GM18873 (cell line): Measurements from ENCODE around the gene AUTS2.

ENCODE experiments used
- ATAC-seq: cut with Tn5 transposase; IDR thresholded peaks from one replicate; pipeline ENCODE4 v1.9.1; 2021; ENCODE audit warnings: mild to moderate bottlenecking, moderate library complexity, moderate number of reproducible peaks; ENCODE audit not compliant: unreplicated experiment, low FRiP score

The AUTS2 gene

DNA sequence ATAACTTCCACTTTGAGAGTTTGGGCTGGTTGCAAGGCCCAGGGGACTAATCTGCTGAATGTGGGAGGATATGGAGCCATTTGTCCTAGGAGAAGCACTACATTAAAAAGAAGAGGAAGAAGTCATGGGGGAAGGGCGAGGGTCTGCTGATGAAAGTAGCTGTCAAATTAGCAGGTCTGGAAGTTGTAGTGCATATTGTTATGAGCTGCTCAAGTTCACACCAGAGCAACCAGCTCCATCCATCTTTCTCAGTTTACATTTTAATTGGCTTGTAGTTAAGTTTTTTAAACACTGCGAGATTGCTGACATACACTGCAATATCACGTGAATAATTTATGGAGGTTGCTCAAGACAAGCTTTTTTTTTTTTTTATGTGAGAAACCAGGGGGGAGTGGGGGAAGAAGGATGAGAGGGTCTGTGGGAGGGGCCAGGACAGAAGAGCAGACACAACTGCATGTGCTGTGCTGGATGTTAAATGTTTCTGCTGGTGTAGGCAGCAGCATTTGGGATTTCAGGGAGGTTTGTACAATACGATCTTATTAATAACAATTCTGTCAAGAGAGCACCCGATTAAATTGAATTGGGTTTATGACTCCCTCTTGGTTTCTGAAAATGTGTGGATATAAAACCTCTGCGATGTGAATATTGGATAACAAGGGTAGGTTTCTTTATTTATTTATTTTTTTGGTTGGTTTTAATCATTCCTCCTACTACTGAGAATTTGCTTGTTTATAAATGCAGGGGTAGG, 774.7 kb downstream of the AUTS2 start:
- ATAC-seq: no peak

DNA sequence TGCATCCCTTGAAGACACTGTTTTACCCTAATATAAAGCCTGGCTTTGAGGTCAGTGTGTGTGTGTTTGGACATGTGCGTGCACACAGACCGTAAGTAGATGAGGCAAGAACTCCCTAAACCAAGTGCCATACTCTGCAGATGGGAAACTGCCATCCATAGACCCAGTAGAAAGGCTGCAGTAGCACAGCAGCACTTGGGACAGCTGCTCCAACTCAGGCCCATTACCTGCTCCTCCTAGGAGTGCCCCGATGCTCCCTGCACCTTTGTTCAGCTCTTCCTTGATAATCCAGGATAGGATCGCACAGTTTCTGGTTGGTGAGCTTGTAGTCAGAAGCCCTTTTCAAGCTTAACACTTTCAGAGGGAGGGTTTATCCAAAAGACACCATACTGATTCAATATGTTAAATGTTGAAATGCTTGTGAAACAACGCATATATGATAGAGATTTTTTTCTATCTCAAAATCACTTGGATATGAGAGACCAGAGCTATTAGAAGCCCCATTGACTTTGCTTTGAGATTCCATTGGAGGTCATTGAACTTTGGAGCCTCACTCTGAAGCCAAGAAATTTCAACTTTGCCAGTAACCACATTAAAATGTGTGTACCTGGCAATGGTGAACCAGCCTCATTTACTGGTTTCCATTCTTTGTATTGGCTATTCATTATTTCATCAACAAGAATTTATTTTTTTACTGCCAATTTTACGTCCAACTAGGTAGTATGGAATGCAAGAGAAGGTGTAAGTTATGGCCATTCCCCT, 776.7 kb downstream of the AUTS2 start:
- ATAC-seq: no peak

DNA sequence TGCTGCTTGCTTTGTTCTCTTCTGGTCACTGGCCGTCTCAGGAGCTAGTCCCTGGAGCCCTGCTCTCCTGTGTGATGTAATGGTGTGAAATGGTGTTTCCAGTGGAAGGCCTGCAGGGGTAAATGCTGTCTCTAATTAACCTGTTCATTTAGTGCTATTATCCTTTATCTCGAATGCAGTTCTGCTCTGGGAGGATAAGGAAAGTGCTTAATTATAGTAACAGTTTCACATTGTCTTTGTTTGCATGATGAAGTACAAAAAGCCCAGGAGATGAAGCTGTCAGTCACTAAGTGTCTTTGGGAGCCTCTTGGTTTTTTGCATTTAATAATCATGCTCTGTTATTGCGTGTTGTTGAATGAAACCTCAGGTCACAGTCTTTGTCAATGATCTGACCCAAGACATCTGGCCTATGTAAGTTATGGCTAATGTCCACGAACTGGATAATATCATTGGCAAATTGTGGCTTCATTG, 778.3 kb downstream of the AUTS2 start:
- no peak for ATAC-seq

DNA sequence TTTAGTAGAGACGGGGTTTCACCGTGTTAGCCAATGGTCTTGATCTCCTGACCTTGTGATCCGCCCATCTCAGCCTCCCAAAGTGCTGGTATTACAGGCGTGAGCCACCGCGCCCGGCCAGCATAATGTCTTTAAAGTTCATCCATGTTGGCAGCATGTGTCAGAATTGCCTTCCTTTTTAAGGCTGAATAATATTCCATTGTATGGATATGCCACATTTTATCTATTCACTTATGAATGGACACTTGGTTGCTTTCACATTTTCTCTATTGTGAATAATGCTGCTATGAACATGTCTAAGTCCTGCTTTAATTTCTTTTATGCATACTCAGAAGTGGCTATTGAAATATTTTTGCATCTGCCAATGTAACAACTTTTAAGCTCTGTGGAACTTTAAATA, 779.7 kb downstream of the AUTS2 start:
- ATAC-seq: no peak

DNA sequence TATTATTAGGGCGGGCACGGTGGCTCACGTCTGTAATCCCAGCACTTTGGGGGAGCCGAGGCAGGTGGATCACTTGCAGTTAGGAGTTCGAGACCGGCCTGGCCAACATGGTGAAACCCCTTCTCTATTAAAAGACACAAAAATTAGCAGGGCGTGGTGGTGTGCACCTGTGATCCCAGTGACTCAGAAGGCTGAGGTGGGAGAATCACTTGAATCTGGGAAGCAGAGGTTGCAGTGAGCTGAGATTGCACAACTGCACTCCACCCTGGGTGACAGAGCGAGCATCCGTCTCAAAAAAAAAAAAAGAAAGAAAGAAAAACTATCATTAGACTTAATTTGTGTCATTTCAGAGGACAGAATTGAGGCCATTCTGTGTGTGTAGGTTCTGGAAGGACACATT, 780.9 kb downstream of the AUTS2 start:
- no peak for ATAC-seq

DNA sequence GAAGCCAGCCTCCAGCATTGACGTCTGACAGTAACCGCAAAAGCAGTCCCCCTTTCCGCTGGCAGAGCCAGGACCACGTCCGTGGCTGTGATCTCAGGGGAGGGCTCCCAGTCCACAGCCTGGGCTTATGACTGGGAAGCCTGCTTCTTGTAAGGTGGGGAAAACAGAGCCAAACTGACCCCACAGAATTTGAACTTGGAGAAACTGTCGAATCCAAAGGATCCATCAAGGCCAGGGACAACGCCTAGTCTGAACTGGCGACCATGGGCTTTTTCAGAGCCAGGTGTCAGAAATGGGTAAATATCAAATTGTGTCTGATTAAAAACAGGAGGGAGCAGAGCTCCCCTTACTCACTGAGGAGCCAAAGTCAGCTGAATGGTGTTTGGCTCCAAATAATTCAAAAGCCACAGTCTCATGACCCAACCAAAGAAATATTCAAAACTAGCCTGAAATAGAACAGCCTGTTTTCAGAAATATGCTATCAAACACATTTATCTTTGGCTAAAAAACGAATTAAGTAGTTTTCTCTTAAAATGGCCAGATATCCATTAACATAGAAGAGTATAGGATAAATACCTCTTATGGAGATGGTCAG, 782.2 kb downstream of the AUTS2 start:
- ATAC-seq: no peak

DNA sequence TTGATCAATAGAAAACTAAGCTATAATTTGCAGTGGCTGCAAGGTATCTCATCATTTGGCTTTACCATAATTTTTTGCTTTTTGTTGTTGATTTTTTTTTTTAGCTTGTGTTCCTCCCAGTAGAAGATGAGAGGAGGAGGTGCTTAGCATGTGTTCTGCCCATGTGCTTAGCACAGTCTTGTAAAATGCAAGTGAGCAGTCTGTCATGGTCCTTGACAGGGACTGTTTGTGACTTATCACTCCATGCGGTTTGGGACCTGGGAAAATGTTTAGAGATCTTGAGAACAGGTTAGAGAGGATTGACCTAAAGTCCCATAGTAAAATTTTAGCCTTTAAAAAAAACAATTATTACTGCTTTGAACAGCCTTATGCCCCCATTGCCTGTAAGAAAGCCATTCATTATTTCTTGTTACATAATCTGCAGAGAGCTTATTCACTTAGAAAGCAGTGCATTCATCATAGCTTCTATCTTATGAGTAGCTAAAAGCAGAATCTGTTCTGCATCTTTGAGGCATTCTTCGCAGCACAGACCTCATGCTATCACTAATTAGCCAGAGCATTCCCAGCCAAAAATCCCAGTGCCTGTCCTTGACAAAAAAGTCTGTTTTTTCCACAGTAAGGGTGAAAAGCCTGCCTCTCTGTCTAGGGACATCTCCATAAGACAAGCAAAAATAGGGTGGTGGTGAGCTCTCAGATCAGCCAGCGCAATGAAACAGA, 784.9 kb downstream of the AUTS2 start:
- no peak for ATAC-seq

DNA sequence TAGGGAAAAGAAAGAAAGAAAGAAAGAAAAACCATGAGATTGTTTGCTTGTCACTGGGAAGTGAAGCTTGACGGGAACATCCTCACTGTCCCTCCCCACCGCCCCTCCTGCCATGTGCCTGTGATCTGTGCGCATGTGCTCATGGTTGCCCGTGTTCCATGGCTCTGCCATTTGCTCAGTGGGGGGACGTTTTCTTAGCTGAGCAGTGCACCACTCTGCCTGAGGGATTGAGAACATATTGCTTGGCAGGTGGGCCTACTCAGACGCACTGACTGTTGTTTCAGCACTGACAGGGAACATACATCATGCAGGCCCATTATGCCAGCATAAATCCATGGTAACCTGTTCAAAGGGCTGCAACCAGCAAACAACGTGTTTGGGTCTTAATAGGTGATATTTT, 785.7 kb downstream of the AUTS2 start:
- no peak for ATAC-seq

DNA sequence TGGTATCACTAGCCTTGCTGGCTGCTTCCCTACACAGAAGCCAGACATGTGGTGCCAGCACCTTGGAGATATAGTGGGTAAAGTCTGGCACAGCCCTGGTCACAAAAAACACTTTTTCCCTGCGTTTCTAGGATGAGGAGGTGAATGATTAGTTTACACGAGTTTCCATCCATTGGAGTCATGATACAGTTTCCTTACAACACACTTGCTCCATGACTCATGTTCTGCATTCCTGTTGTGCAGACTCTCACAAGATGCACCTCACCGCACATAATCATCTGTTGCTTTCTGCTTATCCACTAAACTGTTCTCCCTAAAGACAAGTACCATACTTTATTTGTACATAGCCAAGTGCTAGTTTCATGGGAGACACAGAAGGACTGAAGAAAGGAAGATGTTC, 786.6 kb downstream of the AUTS2 start:
- ATAC-seq: no peak

DNA sequence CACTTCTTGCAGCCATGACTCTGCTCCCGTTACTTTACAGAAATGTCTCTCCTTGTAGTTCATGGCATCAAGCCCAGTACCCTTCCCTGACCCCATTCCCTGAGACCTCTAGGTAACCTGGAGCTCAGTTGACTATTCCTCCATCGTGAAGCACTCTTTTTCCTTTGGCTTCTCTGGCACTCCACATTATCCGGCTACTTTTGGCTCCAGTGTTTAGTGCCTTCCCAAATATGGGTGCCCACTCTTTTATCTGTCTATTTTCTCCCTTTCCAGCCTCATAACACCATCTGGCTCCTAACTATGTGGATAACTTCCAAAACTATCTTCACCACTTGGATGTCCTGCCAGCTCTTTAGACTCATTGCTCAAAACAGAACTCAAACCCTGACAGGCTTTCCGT, 788.9 kb downstream of the AUTS2 start:
- ATAC-seq: no peak

DNA sequence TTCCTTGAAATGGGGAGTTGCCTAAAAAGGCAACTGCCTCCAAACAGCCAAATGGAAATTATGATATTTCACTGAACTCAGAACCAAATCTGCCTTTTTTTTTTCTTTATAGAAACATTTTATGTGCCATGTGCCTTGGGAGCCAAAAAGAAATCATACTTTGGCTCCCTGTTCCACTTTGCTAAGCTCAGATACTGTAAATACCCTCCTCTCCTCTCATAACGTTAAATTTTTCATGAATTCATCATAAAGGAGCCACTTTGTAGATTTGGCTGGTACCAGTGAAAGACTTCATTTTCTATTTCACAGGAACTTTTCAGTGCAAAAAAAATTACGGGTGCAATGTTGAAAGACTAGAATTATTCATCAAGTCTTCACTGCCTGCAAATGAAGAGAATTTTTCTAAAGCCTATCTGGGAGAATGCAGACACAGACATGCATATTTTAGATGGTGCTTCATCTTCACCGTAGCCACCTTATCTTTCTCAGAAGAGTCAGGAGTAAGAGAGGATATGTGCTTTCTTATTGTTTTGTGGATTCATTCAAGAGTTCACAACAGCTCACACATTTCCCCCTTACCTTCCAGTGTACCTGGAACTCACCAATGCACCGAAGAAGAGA, 791.4 kb downstream of the AUTS2 start:
- ATAC-seq: no peak

DNA sequence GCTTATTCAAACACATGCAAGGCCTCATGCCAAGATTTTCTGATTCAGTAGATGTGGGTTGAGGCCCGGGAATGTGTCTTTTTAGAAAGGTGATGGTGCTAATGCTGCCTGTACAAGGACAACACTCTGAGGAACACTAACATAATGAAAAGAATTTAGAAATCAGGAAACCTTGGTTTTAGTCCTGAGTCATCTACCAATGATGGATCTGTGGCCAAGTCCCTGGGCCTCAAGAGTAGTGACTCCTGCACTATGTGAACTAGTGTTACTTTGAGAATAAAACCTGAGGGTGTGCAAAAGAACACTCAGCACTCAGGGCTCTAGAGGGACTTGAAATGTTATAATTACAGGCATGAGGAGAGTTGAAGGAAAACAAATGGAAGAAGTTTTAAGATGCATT, 792.0 kb downstream of the AUTS2 start:
- ATAC-seq: no peak

DNA sequence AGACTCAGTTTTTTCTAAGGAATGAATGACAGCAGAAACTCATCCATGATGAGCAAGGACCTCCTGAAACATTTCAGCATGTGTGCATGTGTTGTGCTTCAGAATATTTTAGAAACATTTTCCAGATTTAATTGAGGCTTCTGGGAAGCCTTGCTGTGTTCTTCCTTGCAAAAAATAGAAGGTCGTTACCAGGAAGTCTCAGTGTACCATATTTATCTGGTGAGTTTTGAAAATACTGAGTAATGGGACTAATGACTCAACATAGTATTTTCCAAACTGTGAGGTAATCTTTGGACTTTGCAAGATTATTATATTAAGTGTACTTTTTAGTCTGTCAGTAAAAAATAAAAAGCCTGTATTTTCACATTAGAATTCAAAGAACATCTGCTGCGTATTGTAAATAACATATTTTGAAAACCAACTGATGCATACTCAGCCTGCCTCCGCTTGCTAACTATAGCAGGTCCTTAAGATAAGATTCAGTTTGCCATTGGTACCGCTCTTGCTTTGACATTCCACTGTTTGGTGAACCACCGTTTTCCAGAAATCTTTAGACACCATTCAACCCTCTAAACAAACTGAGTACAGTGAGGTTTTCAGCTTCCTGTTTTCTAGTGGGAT, 794.1 kb downstream of the AUTS2 start:
- ATAC-seq: no peak

DNA sequence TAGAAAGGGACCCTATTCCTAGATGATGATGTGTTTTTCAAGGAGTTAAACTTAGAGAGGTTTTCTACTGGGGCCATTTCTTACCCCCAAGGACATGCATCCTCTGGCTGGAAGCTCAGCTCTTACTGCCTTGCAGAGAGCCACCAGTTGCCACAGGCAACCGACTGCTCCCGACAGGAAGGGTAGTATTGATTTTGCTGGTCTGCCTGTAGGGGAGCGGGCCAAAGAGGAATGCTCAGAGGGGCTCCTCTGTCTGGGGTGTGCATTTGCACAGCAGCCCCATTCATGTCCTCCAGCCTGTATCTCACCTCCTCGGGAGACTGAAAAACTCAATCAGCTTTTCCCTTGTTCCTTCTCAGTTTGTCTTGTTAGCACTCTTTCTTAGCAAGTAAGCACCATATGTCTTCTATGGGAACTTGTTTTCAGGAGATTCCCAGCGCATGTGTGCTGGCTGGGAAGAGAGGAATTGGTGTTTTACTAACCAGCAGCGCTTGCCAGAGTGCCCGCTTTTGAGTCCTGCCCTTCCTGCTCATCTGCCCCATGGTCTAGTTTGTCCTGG, 794.7 kb downstream of the AUTS2 start:
- ATAC-seq: no peak

DNA sequence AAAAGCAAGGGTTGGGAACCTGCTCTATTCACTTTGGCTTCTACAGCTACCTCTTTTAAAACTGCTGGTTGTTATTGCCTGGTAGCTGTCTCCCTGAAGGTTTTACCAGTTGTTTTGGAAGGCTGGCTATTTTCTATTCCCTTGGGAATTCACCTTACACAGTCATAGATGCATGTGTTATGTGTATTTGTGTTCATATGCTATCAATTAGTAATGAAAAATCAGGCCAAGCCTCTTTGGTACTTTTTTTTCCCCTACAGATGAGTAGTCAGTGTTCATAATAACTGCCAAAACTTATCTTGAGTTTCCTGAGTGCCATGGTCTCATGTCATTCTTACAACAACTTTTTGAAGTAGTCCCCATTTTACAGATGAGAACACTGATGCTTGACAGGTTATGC, 795.7 kb downstream of the AUTS2 start:
- ATAC-seq: no peak

DNA sequence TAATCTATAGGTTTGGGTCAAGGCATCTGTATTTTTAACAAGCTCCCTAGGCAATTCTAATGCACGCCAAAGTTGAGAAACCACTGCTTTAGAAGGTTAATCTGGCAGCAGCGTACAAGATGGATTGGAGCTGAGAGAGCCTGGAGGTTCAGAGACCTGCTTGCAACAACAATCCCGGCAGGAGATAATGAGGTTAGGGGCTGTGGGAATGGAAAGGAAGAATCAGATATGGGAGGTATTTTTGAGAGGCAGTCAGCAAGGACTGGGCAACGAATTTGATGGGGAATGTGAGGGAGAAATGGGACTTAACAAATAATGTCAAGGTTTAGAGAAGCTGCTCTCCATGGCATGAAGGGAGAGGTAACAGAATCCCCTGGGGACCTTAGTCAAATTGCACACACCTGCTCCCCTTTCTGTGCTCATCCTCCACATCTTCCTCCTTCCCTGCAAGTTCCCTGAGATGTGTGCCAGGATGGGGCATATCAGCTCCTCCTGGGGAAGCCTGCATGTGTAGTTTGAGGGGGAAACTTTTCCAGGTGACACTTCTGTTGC, 802.6 kb downstream of the AUTS2 start:
- no peak for ATAC-seq

DNA sequence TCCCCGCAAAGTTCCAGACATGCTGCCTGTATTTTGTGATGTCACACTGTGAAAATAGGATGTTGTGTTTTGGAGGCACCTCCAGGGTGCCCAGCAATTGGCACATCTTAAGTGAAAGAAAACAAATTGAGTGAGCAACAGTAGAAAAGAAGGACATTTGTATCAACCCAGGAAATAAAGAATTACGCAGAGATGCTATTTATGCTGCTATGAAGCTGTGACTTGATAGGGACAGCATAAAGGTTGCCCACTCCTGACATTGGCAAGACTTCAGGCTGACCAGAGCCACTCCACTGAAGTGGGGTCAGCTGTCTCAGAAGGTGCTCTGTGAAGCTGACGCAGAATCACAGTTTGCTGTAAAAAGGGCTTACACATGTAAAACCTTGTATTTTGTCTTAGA, 803.8 kb downstream of the AUTS2 start:
- ATAC-seq: no peak

DNA sequence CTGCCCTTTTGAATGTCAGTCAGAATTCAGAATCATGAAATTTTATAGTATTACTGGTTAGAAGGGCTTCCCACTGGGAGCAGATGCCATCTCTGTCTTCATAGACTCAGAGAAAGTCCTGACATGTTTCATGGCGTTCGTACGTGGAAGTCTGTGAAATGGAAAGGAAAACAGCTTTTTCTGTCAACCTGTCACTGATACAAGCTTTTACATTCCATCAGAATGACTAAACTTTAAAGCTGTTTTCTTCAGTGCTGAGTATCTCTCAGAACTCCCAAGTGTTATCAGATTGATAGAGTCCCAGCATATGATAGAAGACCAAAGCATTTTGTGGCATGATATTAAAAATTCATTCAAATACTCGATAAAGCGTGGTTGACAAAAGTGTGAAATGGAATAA, 807.0 kb downstream of the AUTS2 start:
- ATAC-seq: no peak

DNA sequence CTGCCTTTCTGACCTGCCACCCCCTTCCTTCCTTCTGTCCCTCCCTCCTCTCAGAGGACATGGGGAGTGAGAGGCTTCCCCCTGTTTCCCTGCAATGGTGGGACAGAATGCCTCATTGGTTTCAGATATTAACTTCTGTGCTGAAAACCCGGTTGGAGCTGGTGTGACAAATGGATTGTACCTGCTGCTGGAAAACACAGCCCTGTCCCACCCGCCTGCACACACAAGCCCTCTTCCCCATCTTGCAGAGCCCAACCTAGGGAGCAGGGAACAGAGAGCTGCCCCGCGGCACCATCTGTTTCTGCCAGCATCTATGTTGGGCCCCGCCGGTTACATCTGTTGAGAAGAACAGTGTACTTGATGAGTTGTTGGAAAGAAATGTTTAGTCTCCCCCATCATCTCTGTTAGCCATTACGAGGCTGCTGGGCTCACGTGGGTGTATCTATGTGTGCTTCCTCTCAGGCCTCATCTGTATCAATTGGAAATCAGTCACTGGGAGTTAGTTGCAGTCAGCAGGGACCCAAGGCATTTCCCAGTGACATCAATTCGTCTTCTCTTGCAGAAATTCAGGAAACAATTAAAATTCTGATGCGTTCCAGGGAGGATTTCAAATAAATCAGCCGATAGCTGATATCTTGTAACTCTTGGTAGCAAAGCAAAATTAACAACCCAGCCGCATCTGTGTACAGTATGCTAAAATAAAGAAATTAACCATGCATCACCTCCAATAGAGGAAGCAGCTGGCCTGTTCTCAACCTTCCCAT, 808.1 kb downstream of the AUTS2 start:
- ATAC-seq: no peak
